WERI-Rb-1 (cell line): ENCODE measurements around the gene RAD51B.

Experiments
- DNase-seq: peaks from one replicate; pipeline ENCODE4 v3.0.0-alpha.2; 2020
- H3K27ac ChIP-seq: fragments of 250-450 bp; sonication (Bioruptor Pico); 2 replicates; pipeline ENCODE4 v1.5.1; 2020; ENCODE audit warnings: mild to moderate bottlenecking, moderate library complexity
- H3K27me3 ChIP-seq: fragments of 250-450 bp; sonication (Bioruptor Pico); 2 replicates; pipeline ENCODE4 v1.5.1; 2021; ENCODE audit warnings: mild to moderate bottlenecking, low read depth, moderate library complexity; ENCODE audit not compliant: insufficient read depth, severe bottlenecking
- H3K36me3 ChIP-seq: fragments of 250-450 bp; sonication (Bioruptor Pico); 2 replicates; pipeline ENCODE4 v1.5.1; 2020; ENCODE audit warnings: mild to moderate bottlenecking, moderate library complexity
- H3K4me3 ChIP-seq: 2 replicates; pipeline ENCODE4 v1.5.1; 2011; ENCODE audit warnings: low read depth, mild to moderate bottlenecking, control low read depth, low read length
- H3K9me3 ChIP-seq: fragments of 250-450 bp; sonication (Bioruptor Pico); 2 replicates; pipeline ENCODE4 v1.5.1; 2021; ENCODE audit warnings: mild to moderate bottlenecking, moderate library complexity; ENCODE audit not compliant: severe bottlenecking
- TF ChIP-seq, protein P1 (sequence below): IDR thresholded peaks from 2 replicates; pipeline ENCODE4 v1.5.1; 2011; ENCODE audit warnings: low read depth, mild to moderate bottlenecking, control low read depth, inconsistent platforms, low read length

The RAD51B gene

DNA sequence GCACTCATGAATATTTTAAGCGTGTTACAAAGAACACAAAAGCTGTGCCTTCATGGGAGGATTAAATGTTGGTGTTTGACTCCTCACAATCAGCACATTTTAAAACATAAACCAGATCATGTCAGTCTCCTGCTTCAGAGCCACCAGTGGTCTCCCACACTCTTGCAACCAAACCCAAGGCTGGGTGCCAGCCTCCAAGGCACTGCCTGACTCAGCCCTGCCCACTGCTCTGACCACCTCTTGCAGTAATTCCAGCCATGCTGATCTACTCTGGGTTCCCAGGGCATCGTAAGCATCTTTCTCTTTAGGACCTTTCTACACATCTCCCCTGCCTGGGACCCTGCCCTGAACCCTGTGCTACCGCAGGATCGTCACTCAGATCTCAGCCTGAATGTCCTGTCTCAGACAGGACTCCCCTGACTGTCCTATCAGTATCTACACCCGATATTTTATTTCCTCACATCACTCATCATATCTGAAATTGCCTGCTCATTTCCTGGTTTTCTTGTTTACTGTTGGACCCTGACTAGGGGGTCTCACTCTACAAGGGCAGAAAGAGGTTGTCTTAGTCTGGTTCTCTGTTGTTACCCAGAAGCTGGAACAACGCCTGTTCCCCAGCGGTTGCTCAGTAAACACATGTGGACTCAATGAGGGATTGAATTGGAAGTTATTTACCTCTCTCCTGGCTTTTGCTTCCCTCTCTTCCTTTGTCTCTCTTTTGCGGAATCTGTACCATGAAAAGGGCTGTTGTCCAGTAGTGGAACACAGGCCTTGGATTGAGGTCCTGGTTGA is 449.8 kb downstream of the RAD51B start:
- H3K27ac ChIP-seq = no peak overlapping the region
- H3K27me3 ChIP-seq = no peaks in the 10 kb centered on the region
- no peaks in the 10 kb centered on the region for H3K9me3 ChIP-seq
- H3K4me3 ChIP-seq = no peak overlapping the region
- no peak for DNase-seq
- TF ChIP-seq, protein P1, sequence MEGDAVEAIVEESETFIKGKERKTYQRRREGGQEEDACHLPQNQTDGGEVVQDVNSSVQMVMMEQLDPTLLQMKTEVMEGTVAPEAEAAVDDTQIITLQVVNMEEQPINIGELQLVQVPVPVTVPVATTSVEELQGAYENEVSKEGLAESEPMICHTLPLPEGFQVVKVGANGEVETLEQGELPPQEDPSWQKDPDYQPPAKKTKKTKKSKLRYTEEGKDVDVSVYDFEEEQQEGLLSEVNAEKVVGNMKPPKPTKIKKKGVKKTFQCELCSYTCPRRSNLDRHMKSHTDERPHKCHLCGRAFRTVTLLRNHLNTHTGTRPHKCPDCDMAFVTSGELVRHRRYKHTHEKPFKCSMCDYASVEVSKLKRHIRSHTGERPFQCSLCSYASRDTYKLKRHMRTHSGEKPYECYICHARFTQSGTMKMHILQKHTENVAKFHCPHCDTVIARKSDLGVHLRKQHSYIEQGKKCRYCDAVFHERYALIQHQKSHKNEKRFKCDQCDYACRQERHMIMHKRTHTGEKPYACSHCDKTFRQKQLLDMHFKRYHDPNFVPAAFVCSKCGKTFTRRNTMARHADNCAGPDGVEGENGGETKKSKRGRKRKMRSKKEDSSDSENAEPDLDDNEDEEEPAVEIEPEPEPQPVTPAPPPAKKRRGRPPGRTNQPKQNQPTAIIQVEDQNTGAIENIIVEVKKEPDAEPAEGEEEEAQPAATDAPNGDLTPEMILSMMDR = no peak
- H3K36me3 ChIP-seq = no peaks in the 10 kb centered on the region

DNA sequence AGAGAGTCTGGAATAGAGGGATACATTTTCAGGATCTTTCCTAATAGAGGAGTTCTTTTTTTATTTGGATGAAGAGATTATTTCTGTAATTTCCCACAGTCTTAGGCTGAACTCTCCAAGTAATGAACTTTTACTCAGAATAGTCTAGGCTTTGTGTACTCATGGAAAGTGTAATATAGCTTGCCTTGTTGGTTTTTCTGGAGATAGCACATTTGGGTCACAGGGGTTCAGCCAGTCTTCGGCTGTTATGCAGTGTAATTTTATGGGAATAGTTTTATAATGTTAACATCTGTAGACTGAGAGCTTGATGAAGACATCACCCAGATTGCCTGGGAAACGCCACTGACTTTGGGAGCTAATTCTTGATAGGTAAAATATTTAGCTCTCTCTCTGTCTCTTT is 450.8 kb downstream of the RAD51B start:
- H3K27ac ChIP-seq = no peak overlapping the region
- no peaks in the 10 kb centered on the region for H3K27me3 ChIP-seq
- TF ChIP-seq, protein P1 = no peak
- H3K4me3 ChIP-seq = no peak overlapping the region
- no peaks in the 10 kb centered on the region for H3K9me3 ChIP-seq
- no peak for DNase-seq
- H3K36me3 ChIP-seq = no peaks in the 10 kb centered on the region

DNA sequence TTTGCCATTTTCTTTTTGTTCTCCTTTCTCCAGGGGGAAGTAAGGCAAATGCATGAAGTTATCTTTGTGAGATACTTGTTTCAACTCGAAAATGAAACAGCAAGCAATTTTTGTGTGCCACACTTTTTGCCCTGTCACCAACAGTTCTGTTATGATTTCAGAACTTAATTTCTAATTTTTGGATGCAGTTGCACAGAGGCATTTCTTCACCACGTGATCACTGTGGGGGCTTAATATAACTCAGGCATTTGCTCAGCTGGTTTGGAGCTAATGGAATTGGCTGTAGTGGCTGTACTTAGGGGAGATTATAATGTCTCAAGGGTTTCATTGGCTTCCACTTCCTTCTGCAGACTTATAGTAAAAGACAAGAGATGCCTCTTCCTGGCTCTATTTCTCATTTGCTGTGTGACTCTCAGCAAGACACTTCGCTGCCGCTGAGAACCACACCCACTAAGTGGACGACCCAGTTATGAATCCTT is 452.4 kb downstream of the RAD51B start:
- Histone ChIP-seq H3K4me3 (no peak overlapping the region), H3K27me3 (no peaks in the 10 kb centered on the region), H3K27ac (no peak overlapping the region), H3K36me3 (no peaks in the 10 kb centered on the region), H3K9me3 (no peaks in the 10 kb centered on the region)
- no peak for DNase-seq
- TF ChIP-seq, protein P1 = no peak

DNA sequence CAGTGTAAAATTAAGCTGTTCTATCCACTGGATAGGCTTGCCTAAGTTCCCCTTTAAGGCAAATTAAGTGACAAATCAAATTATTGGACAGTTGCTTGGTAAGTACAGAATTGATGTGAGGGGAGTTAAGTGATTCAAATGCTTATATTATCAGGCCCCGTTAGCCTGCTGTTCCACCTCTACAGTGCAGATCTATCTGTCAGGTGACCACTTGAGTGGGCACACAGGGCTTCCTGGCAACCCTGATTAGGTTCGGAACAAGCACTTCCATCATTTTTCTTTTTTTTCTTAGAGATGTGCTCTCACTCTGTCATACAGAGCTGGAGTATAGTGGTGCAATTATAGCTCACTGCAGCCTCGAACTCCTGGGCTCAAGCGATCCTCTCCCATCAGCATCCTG is 453.8 kb downstream of the RAD51B start:
- no peaks in the 10 kb centered on the region for H3K27me3 ChIP-seq

DNA sequence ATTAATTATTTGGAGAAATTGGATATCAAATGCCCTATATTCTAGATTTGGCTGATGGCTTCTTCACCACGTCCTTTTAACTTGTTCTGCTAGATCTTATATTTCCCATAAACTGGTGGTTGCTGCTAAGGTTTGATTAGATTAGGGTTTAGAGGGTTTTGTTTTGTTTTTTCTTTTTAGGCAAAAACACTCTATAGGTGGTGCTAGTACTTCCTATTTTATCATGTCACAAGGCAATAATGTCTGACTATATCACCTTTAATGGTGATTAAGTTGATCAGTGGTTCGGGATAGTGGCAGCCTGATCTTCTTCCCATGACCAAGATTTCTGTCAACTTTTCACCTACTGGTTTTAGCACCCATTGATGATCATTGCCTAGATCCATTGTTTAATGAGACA is 455.1 kb downstream of the RAD51B start:
- no peaks in the 10 kb centered on the region for H3K27me3 ChIP-seq
- no peak for DNase-seq
- no peaks in the 10 kb centered on the region for H3K36me3 ChIP-seq
- H3K9me3 ChIP-seq = no peaks in the 10 kb centered on the region
- TF ChIP-seq, protein P1 = no peak
- H3K4me3 ChIP-seq = no peak overlapping the region
- no peak overlapping the region for H3K27ac ChIP-seq

More for the DNA sequence above, 453.8 kb downstream of the RAD51B start:
- TF ChIP-seq, protein P1 = no peak
- H3K4me3 ChIP-seq = no peak overlapping the region
- H3K27ac ChIP-seq = no peak overlapping the region
- no peak for DNase-seq
- no peaks in the 10 kb centered on the region for H3K36me3 ChIP-seq
- H3K9me3 ChIP-seq = no peaks in the 10 kb centered on the region
